GM18873 (cell line): ENCODE measurements around the gene GALT.

Experiments used
- ATAC-seq: cut with Tn5 transposase; IDR thresholded peaks from one replicate; pipeline ENCODE4 v1.9.1; 2021; ENCODE audit warnings: mild to moderate bottlenecking, moderate library complexity, moderate number of reproducible peaks; ENCODE audit not compliant: unreplicated experiment, low FRiP score

The GALT gene

DNA sequence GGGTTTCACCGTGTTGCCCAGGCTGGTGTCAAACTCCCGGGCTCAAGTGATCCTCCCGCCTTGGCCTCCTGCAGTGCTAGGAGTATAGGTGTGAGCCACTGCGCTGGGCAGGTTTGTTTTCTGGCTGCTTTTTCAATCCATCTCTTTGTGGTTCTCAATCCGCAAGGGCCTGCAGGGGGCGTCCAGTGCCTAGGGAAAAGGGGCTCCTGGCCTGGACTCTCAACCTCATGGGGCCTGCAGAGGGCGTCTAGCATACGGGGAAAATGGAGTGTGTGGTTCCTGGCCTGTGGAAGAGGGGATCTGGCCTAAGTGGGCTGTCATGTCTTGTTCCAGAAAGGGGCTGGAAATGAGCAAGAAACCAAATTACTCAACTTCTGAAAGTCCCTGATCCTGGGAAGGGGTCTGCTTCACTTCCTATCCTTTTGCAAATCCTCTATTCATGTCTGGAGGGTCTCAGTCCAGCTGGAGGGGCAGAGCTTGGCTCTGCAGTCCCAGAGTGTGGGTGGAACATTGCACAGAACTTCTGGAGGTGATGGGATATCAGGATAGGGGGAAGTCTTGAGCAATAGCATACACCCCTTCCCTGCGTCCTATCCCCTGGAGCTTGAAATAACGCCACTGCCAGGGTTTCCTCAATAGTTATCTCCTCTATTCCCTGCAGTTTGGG is 28.7 kb downstream of the GALT start:
- ATAC-seq, result no peak

DNA sequence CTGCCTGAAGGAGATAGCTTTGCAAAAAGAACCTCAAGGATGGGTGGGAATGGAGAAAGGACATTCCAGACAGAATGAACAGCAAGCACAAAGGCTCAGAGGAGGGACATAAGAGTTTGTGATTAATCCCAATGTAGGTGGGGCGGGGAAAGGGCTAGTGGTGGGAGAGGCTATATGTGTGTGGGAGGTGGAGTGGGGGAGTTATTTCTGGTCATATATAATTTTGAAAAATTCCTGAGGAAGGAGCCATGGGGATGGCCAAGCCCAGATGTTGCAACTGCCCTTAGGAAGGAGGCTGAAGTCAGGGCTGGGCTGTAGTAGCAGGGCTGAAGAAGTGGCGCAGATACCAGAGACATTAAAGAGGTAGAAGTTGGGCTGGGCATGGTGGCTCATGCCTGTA is 29.4 kb downstream of the GALT start:
- ATAC-seq, result no peak

- no peak for ATAC-seq
Measured at GRCh38 chr9:34684145-34684544, 37.7 kb downstream of the GALT start.

DNA sequence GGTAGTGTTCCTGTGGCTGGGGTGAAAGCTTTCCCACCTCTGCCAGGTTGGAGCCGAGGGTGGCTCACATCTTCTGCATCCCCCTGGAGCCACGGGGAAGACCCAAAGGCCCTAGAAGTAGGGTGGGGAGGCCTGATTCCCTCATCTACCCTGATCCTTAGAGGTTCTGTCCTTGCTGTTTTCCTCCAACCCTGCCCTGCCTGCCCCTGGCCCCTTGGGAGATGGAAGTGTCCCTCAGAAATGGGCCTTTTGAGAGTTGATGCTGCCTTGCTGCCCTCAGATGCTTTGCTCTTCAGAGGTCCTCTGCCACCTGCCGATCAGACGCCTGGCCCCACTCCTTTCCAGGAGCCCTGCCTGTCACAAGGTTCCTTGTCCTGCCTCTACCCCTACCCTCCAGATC is 38.3 kb downstream of the GALT start:
- no peak for ATAC-seq

GRCh38 chr9:34685591-34685990 is 39.1 kb downstream of the GALT start:
- ATAC-seq, result no peak

DNA sequence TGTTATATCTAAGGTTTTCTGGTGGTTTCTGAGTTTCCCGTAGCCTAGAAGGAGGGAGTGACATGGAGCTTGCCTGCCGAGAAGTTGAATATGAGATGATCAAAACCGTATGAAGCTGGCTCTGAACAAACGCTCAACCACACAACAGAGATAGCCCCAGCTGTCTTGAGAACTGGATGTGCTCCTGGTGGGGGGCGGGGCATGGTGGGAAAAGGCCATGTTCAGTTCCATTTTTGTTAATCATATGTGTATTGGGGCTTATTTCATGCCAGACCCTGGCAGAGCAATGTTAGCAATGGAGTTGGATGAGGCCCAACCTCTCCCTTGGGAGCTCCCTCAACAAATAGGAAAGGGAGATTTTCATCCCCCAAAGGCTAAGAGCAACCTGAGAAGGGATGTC is 39.8 kb downstream of the GALT start:
- no peak for ATAC-seq

DNA sequence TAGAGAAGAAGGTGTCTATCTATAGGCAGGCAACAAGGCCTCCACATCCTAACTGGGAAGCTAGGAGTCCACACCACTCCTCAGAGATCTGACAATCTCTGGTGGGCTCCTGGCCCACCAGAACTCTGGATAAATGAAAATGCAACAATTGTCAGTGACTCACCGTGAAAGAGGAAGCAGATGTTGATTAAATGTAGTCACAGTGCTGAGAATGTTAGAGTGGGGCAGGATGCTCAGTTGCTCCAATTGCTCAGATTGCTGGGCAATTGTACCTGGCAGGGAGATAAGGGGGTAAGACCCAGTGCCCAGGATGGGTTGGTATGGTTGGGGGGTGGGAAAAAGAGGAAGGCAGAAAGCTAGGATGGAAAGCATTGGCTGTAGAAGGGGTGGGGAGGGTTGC is 40.3 kb downstream of the GALT start:
- ATAC-seq, result no peak

DNA sequence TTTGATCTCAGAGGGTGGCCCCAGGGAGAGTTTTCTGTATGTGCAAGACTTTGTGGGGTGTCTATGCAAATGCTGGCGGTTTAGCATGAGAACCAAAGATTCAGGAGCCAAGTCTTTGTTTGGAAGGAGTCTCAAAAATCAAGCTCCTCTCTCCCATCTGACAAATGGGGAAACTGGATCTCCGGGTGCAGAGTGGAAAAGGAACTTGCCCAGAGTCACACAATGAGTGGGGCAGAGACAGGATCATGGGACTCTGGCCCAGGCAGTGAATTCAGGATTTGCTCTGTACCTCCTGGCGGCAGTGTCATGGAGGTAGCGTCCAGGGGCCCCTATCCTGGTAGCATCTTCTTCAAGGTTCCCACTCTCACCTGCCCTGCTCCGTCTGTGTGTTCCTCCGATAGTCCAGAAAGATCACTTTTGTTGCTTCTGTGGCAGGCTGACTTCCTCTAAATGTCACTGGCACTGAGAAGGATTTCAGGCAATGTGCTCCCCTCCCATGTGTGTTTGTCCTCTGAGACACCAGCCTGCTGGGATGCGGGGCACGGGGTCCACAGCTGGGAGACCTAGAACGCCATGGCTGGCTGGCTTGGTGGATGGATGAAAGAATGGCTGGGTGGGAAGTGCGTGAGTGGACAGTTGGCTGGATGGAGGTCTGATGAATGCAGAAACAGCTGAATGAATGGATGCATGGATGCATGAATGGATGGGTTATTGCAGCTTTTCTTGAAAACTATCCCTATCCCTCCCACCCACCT is 41.0 kb downstream of the GALT start:
- ATAC-seq, result no peak

DNA sequence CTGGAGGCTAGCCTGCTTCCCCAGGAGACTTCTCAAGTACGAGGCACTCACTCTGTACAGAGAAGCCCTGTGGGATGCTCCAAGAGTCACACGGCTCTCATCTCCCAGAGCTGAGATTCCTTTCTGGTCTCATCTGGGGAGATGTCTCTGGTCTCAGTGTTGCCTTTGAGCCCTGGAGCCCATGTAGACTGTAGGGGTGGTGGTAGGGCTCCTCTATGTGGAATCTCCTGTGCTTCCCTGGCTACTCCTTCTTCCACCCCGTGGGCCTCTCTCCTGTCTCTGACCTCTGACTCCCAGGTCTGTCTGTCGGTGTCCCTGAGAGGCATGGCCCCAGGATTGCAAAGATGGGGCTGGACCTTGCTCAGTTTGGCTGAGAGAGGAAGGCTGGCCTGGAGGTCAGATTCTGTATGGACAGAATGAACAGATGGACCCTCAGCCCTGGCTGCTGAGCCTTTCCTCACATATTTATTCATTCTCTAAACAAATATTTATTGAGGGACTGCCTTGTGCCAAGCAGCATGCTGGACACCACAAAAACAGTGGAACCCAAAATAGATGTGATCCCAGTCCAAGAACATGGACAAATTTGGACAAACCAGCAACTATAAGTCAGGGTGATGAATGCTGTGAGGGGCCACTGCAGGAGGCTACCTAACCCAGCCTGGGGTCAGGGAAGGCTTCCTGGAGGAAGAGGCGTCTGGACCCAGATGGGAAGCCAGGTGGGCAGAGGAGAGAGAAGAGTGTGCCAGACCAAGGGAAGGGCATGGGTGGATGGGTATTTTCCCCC is 42.0 kb downstream of the GALT start:
- ATAC-seq, result no peak

DNA sequence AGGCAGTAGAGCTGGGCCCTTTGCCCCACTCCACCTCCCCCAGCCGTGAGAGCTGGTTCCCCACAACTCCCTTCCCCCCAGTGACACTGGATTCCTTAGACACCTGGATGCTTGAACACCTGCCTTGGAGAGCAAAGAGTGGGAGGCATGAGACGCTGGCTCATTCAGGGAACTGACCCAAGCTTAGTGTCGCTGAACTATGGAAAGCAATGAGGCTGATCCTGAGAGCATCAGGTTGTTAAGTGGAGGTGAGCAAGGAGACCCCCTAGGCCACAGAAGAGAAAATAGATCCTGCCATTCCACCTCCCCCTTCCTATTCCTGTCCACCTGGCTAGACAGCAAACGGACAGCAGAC is 42.6 kb downstream of the GALT start:
- ATAC-seq, result no peak

DNA sequence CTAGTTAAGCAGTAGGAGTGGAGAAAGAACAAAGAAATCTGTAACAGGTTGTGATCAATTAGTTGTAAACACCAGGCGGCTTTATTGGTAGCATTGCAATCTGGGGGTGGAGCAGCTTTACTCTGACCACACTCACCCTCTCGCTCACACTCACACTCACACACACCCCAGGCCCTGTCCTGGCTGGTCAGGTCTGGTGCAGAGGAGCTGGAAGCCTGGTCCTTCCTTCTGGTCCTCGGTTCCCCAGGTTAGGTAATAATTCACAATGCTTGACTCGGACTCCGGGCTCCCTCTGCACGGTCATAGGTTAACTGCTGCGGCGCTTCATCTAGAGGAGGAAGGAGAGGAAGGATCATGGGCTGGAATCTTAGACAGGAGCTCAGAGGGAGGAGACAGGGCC is 43.0 kb downstream of the GALT start:
- ATAC-seq, result no peak

- ATAC-seq, result no peak
Measured at GRCh38 chr9:34690983-34691935, 44.8 kb downstream of the GALT start, which contains the start of gene CCL19. Gene CCL19, minus strand, starts transcription at chr9:34691276. Its CDS starts 137 bp downstream, at chr9:34691139.

GRCh38 chr9:34691936-34692315 is 45.5 kb downstream of the GALT start:
- no peak for ATAC-seq

GRCh38 chr9:34693560-34693959 is 47.1 kb downstream of the GALT start:
- no peak for ATAC-seq

DNA sequence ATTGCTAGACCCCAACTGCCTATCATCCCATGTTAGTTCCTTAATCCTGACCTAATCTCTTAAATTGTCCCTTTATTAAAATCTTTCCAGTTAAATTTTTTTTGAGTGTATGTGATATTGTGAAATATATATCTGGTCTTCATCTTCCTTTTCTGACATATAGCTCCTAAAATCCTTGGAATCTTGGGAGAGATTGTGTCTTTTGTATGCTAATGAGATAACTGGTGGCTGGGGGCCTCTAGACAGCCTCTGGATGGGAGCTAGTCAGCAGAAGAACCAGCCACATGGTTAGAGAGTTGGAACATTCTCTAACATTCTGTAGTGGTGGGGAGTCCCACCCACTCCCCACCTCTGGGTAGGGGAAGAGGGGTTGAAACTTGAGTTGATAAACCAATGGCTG is 48.3 kb downstream of the GALT start:
- no peak for ATAC-seq
